Measurements from ENCODE around the gene TTLL10.

DNA sequence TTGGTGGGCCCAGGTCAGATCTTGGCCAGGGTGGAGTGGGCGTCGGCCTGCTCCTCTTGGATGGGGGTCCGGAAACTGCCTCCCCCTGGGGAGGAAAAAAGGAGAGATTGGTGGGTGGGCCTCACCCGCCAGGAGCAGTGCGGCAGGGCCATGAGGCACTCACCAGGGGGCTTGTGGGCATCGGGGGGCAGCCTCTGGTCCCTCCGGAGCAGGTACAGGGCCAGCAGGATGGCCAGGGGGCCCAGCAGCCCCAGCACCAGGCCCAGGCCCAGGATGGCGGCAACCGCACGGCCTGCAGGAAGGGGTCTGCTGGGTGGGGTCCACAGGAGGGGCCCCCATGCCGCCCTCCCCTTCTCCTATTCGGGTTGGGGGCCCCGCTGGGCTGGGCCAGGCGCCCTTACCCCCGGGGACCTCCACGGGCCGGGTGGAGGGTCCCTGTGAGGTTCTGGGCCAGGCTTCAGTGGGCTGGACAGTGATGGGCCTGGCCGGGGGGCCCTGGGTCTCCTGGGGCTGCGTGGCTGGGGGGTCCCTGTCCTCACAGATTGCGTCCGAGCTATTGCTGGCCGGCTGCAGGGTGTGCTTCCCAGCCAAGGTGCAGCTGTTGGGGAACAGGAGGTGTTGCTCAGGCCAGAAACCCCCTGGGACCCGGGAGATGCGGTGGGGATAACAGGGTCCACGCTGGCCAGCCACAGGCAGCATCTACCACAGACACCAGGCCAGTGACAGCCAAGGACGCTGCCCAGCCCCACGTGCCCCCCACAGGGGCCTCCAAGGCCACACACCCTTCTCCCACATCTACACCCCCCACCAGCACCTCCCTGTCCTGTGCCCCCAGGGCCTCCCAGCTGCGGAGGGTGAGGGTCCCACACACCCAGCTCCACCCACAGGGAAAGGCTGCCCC is 38.1 kb downstream of the TTLL10 start:
- TF ChIP-seq, protein P1, sequence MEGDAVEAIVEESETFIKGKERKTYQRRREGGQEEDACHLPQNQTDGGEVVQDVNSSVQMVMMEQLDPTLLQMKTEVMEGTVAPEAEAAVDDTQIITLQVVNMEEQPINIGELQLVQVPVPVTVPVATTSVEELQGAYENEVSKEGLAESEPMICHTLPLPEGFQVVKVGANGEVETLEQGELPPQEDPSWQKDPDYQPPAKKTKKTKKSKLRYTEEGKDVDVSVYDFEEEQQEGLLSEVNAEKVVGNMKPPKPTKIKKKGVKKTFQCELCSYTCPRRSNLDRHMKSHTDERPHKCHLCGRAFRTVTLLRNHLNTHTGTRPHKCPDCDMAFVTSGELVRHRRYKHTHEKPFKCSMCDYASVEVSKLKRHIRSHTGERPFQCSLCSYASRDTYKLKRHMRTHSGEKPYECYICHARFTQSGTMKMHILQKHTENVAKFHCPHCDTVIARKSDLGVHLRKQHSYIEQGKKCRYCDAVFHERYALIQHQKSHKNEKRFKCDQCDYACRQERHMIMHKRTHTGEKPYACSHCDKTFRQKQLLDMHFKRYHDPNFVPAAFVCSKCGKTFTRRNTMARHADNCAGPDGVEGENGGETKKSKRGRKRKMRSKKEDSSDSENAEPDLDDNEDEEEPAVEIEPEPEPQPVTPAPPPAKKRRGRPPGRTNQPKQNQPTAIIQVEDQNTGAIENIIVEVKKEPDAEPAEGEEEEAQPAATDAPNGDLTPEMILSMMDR (IDR thresholded peaks at IDR 0.05), result no peak
- TF ChIP-seq POLR2A (IDR thresholded peaks at IDR 0.05) (no peak), POLR2AphosphoS5 (IDR thresholded peaks at IDR 0.05) (no peak), EP300 (IDR thresholded peaks at IDR 0.05) (no peak)

All from stomach (tissue), 4 donors.